HG03103 (cell line): Measurements from ENCODE around the gene DOK6.

Experiments
- ATAC-seq: cut with Tn5 transposase; IDR thresholded peaks from one replicate; pipeline ENCODE4 v1.9.1; 2021; ENCODE audit warnings: low read depth; ENCODE audit not compliant: unreplicated experiment

Gene DOK6

GRCh38 chr18:69725855-69726508 lies 325.3 kb downstream of the DOK6 start:
- ATAC-seq = no peak

DNA sequence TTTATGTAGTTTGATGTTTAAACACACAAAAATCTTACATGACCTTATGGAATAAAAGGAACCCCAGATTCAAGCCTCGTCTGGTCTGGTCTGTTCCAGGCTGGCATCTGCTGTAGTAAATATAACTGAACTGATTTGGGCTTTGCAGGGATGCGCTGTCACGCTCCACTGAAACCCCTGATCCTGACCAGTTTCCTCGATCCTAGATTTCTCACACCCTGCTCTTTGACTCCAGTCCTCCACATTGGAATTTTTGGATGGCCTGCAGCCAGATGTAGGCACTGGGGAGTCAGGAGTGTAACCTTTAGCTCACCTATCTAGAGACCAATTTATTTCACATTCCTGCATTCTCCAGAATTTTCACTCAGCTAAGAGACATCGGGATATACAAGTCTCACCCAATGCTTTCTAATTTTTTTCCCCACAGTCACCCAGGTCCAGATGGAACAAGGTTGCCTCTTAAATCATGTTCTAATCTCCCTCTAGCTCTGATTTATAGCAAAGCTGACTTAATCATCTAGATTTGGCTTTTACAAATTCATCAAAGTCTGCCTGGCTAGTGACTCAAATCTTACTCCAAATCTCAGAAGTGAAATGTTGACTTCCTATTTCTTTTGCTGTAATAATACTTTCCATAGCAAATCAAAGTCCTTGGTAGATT lies 327.4 kb downstream of the DOK6 start:
- ATAC-seq = no peak

DNA sequence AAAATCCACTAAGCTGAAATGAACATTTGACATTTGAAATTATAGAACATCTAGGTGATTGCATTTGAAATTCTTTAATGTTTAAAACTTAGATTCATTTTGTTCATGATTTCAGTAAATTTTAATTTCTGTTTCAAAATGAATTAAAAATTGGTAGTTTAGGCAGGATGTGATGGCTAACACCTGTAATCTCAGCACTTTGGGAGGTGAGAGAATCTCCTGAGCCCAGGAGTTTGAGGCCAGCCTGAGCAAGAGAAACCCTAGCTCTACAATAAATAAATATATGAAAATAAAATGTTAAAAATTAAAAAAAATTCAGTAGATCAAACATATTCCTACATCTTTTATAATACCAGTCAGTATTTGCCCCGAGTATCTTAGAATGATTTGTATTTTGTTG lies 330.0 kb downstream of the DOK6 start:
- no peak for ATAC-seq

DNA sequence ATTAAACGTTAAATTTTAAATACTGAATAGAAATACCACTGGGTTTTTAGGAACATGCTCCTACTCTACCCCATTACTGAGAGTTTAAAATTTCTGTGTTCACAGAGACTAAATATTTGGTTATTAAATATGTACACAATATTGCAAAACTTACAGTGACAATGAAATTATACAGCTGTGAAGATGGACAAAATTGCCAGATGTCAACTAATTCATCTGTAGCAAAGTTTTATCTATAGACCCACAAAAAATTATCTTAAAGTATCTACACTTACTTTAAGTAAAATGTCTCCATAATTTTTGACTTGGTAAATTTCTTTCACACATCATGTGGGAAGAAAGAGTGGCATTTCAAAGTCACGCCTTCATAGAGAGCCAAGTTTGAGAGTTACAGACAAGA lies 333.8 kb downstream of the DOK6 start:
- no peak for ATAC-seq

- no peak for ATAC-seq
These were observed 336.0 kb downstream of the DOK6 start for GRCh38 chr18:69736730-69737129.

DNA sequence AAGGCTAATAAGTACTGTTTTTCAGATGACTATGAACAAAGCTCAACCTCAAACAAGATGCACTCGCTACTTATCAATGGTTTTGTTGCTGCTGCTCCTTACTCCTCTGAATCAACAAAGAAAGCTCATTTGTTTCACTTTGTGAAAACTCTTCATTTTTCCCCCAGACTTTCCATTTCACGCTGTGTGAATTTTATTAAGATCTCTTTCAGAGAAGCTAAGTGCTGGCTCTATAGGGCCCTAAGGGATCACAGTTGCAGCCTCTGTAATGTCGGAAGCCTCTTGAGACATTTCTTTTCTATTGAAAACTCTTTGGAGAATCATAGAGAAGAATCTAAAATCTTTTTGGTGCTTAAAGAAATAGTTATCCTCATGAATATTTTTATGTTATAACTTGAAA lies 337.2 kb downstream of the DOK6 start:
- no peak for ATAC-seq

GRCh38 chr18:69747388-69747787 lies 346.7 kb downstream of the DOK6 start:
- no peak for ATAC-seq

GRCh38 chr18:69752737-69753380 lies 352.2 kb downstream of the DOK6 start:
- no peak for ATAC-seq

GRCh38 chr18:69754108-69754507 lies 353.4 kb downstream of the DOK6 start:
- no peak for ATAC-seq

GRCh38 chr18:69755041-69755440 lies 354.4 kb downstream of the DOK6 start:
- ATAC-seq = no peak

DNA sequence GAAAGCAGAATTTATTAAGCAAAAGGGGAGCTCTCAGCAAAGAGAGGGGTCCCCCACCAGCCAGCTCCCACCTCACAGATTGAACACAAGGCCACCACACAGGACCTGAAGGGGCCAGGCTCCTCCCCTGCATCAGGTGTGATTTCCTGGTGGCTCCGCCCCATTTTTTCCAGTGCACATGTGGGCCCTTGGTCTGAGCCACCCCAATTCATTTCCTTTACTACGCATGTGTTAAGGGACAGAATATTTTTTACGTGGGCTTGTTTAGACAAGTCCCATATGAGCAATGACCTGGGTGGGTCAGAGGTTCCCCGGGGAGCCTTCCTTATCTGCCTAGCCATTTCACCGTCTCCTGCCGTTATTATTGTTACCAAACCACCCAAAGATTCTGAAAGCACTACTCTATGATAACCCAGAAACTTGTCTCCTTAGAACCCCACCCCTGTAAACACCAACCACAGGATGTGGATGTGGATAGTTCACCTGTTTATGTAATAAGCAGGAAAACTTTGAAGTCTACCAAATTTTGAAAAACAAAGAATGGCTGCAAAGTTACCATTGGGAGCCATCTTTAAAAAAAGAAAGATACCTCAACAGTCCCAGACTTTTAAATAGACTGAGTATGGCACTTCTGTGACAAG lies 355.3 kb downstream of the DOK6 start:
- no peak for ATAC-seq

GRCh38 chr18:69757733-69758132 lies 357.0 kb downstream of the DOK6 start:
- ATAC-seq = no peak

- no peak for ATAC-seq
These were observed 357.8 kb downstream of the DOK6 start for GRCh38 chr18:69758458-69758857.

GRCh38 chr18:69759046-69759445 lies 358.4 kb downstream of the DOK6 start:
- ATAC-seq = no peak

GRCh38 chr18:69763002-69763401 lies 362.3 kb downstream of the DOK6 start:
- ATAC-seq = no peak

GRCh38 chr18:69763821-69764220 lies 363.1 kb downstream of the DOK6 start:
- ATAC-seq = no peak

GRCh38 chr18:69770238-69770637 lies 369.6 kb downstream of the DOK6 start:
- ATAC-seq = no peak

GRCh38 chr18:69774831-69775230 lies 374.1 kb downstream of the DOK6 start:
- ATAC-seq = no peak

GRCh38 chr18:69777248-69777647 lies 376.6 kb downstream of the DOK6 start:
- ATAC-seq = no peak

GRCh38 chr18:69778680-69779079 lies 378.0 kb downstream of the DOK6 start:
- no peak for ATAC-seq

GRCh38 chr18:69780851-69781250 lies 380.2 kb downstream of the DOK6 start:
- ATAC-seq = no peak

GRCh38 chr18:69784815-69785214 lies 384.1 kb downstream of the DOK6 start:
- no peak for ATAC-seq
